TTC549 (cell line): ENCODE data around the gene KSR1.
"Not testable (repeated sequence)": the region's sequence is repeated elsewhere in the genome, so short reads cannot be mapped to it uniquely, and the experiment has no call there.

ENCODE experiments used
- FAIRE-seq: peaks from 2 replicates; lab custom pipeline; 2012; peaks lifted over from hg19 to GRCh38; lab: Jason Lieb, UNC

Gene KSR1

DNA sequence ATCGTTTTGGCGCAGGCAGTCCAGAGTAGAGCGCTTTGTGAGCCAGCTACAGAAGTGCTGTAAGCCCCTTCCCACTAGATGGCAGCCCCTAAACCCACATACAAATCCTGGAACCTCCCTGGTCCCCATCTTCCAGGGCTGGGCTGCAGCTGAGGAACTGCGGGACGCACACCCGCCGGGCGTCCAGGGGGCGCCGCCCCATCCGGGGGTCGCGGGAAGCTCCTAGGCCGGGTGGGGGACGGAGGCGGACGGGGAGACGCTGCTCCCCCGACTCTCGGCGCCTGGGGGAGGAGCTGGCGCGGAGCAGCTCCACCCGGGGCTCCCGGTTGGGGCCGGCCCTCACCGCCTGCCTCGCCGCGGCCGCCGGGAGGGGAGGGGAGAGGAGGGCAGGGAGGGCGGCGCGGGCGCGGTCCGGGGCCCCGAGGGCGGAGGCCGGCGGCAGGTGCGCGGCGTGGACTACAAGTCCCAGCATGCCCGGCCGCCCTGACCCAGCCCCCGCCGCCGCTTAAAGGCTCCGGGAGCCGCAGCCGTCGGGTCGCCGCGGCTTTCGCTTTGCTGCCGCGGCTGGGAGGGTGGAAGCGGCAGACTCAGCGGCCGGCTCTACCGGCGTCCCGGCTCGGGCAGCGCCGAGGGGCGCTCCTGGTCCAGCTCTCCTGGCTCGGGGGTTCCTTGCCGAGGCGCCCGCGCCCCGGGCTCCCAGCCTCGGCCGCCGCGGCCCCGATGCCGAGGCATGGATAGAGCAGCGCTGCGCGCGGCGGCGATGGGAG, at the start of gene KSR1:
Gene KSR1, plus strand, starts transcription at position 535 of the 767 bp plus-strand sequence. Its CDS starts 196 bp downstream, at position 731.
- FAIRE-seq = no peak

- FAIRE-seq = no peak
These were observed 48.1 kb upstream of the KSR1 start for GRCh38 chr17:27407916-27408864.

GRCh38 chr17:27408891-27409290, 47.4 kb upstream of the KSR1 start:
- no peak for FAIRE-seq

- not testable (repeated sequence) for FAIRE-seq
These were observed 44.1 kb upstream of the KSR1 start for GRCh38 chr17:27412158-27412557.

- no peak for FAIRE-seq
These were observed 42.9 kb upstream of the KSR1 start for GRCh38 chr17:27413315-27413714.

DNA sequence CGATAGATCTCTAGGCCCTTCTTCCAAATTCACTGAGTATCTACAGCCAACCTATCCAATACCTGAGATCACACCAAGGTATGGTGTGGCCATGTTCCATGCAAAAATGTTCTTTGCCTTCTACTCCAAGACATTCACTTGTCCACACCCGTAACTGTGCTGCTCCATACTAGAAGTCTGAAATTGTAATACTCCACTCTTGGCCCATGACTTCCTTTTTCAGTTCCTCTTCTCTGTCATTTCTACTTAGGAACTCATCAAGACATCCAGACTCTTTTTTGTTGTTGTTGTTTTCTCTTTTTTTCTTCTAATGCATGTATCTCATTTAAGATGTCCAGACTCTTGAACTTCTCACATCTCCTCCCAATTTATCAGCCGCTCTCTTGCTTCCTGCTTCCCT, 42.5 kb upstream of the KSR1 start:
- FAIRE-seq = no peak

GRCh38 chr17:27414271-27414670, 42.0 kb upstream of the KSR1 start:
- FAIRE-seq = no peak

GRCh38 chr17:27414694-27415093, 41.6 kb upstream of the KSR1 start:
- FAIRE-seq = no peak

GRCh38 chr17:27415120-27415795, 41.0 kb upstream of the KSR1 start:
- no peak for FAIRE-seq

- FAIRE-seq = no peak
These were observed 38.5 kb upstream of the KSR1 start for GRCh38 chr17:27417596-27418365.

- FAIRE-seq = no peak
These were observed 38.0 kb upstream of the KSR1 start for GRCh38 chr17:27418366-27418615.

GRCh38 chr17:27419156-27419555, 37.1 kb upstream of the KSR1 start:
- FAIRE-seq = no peak

GRCh38 chr17:27420211-27420950, 35.9 kb upstream of the KSR1 start:
- no peak for FAIRE-seq

DNA sequence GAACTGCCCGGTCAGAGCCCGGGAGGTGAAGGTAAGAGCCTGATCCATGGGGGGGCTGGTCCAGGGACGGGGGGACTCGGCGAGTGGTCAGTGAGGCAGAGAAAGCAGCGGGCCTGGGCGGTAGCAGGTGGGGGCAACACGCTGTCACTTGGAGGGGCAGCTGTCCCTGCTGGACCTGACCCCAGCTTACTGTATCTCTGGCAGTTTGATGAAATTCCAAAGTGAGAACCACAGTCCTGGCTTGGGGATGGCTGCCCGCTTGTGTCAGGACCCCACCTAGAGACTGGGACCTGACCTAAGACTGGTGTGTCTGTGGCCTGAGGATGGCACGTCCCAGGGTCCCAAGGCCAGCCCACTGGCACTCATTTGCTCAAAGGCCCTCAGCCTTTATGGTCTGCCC, 35.1 kb upstream of the KSR1 start:
- FAIRE-seq = no peak

DNA sequence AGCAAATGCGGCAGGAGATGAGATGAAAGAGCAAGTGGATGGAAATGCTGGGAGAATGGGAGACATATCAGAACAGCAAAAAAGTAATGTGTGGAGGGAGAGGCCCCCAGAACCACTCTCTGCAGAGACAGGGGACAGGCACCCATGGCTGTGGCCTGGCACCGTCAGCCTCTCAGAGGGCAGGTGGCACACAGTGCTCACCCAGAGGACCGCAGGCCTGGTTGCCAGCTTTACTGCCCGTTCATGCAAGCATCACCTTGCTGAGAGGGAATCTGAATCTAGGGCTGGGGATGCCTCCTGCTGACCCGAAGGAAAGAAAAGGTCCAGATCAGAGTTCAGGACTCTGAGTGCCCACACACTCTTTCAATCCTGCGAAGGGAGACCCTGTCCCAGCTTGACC, 34.6 kb upstream of the KSR1 start:
- FAIRE-seq = not testable (repeated sequence)

DNA sequence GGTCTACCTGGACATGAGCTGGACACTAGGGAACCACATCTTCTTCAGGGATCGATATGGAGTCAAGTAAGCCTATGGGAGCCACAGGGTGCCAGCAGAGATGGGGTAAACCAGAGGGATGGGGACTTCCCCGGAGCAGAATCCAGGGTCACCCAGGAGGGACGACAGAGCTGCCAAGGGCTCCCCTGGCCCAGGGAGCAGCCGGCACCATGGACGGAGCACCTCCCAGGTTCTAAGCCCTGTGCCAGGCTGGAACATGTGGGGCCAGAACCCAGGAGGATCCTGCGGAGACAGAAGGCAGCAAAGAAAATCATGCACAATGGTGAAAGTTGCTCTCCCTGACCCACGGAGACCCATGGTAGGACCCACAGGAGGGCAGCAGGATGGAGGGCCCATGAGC, 33.6 kb upstream of the KSR1 start:
- FAIRE-seq = no peak

DNA sequence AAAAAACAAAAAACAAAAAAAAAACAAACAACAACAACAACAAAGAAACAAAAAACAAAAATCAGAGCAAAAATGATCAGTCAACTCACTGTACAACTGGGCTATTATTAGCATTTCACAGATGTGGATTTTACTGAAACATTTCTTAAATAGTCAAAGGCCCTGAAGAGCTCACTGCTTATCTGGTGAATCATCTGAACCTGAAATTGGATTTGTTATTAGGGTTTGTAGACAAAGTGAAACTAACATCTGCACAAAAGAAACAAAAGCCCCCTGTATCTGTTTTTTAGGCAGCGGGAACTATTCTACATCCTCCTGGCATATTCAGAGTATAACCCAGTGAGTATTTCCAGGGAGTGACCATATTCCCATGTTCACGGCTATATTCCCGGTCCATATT, 32.6 kb upstream of the KSR1 start:
- no peak for FAIRE-seq

GRCh38 chr17:27424516-27424915, 31.7 kb upstream of the KSR1 start:
- FAIRE-seq = no peak

DNA sequence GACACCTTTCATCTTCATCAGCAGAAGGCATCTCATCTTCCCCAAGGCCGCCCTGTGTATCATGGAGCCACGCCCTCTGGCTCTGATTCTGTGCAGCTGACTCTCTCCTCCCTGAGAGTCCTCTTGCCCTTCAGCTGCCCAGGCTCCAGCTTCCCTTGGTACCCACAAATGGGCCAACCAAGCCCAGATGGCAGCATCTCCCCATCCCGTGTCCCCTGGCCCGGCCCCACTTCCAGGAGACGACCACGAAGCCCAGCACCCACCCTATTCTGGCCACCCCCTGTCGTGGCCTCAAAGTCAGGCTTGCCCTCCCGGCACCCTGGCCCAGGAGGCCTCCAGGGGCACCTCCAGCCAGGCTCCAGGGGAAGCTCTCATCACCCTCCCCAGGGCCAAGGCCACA, 31.3 kb upstream of the KSR1 start:
- no peak for FAIRE-seq

DNA sequence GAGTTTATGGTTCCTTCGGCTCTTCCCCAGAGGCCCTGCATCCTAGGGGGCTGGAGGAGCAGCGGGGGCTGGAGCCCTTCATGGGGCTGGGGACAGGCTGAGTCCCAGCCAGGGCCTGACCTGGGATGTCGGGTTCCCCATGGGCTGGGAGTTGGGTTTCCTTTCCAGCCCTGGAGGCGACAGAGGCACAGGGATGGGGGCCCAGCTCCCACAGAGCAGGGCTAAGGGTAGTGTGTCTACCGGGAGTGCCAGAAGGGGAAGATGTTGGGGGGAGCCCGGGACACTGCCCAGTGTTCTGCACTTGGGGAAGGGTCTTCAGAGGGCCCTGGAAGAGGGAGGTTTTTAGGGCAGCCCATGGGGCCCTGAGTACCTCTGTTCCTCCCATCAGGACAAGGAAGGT, 30.7 kb upstream of the KSR1 start:
- not testable (repeated sequence) for FAIRE-seq

GRCh38 chr17:27425991-27426390, 30.3 kb upstream of the KSR1 start:
- no peak for FAIRE-seq

GRCh38 chr17:27426471-27426870, 29.8 kb upstream of the KSR1 start:
- not testable (repeated sequence) for FAIRE-seq
